ENCODE measurements around the gene BBX.

BBX gene

DNA sequence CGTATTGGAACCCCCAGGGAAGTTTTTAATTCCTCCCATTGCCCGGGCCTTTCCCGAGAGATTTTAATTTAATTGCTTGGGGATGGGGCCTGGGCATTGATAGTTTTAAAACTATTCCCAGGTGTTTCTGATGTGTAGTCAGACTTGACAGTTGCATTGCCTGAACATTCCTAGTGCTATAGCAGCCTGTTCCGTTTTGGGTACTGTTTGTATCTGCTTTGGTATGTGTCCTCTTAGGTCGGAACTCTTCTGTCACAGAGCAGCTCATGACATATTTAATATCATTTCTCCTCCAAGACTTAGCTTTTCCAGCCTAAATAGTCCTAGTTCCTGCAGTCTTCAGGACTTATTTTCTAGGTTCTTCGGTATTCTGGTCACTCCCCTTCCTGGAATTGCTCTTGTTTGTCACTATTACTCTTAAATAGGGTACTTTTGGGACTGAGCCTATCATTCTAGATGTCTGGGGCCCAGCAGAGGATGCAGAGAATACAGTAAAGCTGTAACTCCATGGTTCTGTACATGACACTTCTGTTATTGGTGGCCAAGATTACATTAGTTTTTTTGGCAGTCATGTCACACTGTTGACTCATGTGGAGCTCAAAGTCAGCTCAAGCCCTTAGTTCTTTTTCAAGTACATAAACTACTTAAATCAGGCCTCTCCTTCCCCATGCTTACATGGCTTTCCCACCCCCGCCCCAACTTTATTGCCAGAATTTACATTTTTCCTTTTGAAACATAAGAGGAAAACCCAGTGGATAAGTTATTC lies 81.5 kb downstream of the BBX start:
- no peak for DNase-seq

DNA sequence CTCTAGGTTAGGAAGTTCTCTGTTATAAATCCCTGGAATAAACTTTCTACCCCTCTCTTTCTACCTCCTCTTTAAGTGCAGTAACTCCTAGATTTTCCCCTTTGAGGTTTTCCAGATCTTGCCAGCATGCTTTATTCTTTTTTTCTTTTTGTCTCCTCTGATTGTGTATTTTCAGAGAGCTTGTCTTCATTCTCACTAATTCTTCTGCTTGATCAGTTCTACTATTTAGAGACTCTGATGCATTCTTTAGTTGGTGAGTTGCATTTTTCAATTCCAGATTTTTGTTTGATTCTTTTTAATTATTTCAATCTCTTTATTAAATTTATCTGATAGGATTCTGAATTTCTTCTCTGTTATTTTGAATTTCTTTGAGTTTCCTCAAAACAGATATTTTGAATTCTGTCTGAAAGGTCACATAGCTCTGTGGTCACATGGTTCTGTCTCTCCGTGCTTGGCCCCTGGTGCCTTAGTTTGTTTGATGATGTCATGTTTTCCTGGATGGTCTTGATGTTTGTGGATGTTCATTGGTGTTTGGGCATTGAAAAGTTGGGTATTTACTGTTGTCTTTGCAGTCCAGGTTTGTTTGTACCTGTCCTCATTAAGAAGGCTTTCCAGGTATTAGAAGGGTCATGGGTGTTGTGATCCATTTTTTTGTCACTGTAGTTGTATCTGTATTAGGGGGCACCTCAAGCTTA lies 89.2 kb downstream of the BBX start:
- no peak for DNase-seq

DNA sequence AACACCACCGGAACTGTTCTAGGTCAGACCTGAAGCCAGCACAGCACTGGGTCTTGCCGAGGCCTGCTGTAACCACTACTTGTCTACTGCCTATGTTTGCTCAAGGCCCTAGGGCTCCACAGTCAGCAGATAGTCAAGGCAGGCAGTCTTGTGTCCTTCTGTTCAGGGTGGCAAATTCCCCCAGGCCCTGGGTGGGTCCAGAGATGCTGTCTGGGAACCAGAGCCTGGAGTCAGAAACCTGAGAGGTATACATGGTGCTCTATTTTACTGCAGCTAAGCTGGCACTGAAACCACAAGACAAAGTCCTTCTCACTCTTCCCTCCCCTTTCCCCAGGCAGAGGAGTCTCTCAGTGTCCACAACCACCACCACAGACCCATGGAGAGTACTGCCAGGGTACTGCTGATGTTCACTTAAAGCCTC lies 89.9 kb downstream of the BBX start:
- no peak for DNase-seq

DNA sequence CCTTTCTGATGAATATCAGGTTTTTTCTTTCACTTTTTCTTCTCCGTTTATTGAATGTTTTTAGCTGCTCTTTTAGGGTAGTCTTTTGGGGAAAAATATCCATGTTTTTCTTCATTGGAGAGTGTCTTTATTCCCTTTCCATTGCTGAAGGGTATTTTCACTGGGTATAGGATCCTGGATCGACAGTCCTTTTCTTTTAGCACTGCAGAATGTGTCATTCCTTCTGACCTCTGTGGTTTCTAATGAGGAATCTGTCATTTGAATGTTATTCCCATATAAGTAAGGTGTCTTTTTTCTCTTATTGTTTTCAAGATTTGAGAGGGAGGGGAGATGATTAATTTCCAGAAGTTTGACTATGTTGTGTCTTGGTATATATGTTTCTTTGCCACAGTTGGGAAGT lies 96.8 kb downstream of the BBX start:
- peak in 1 of 2 experiments; percentile 7 for DNase-seq

DNA sequence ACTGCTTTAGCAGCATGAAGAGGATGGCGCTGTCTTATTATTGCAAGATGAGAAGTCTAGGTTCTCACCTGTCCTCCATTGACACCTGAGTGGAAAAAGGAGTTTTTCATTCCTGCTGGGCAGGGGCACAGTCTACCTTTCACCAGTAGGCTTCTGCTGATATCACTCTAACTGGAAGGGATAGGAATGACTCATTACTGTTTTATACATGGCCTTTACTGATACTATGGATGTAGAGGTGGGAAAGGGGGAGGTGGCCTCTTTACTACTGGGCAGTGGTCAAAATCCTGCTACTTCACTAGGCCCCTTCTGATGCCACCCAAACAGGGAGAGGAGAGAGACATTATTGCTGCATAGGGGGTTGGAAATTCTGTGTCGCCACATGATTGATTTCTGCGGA lies 97.8 kb downstream of the BBX start:
- DNase-seq, result no peak

DNA sequence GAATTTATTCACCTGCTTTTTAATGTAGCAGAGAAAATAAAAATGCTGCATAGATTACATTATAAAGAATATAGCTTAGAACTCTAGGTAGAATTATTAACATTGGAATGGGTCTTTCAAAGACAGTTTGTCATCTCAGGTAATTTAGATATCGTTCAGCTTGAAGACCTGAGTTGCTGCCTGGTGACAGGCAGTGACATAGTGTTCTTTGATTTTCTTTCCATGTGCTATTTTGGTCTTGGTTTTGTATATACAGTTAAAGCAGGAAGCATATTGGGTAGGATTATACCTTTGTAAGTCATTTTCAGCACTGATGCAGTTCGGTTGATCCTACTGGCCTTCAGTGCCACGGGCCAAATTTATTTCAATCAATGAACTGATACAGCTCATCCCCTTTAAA lies 98.7 kb downstream of the BBX start:
- DNase-seq, result no peak

DNA sequence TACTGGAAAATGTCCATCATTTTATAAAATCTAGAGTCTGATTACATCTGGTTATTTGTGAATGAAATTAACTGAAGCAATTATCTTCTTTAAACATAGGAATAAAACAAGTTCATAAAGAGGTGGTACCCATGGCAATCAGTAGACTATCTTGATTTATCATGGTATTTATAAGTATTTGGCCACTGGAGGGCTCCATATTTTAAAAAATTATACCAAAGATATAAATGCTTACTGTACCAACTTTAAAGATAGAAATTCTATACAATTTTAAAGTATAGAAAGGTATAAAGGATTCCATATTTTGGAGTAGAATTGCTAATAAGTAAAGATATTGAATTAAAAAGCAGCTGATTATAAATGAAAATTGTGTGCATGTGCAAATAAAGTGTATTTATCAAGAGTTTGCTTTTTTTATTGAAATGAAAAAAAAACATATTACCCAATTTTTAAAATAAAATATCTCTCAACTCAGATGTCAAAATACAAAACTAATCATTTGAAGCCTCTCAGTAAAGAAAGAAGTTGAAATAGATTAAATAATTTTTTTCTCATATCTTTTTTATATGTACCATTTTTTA lies 105.3 kb downstream of the BBX start:
- DNase-seq, result peak; percentile 37 to 55

DNA sequence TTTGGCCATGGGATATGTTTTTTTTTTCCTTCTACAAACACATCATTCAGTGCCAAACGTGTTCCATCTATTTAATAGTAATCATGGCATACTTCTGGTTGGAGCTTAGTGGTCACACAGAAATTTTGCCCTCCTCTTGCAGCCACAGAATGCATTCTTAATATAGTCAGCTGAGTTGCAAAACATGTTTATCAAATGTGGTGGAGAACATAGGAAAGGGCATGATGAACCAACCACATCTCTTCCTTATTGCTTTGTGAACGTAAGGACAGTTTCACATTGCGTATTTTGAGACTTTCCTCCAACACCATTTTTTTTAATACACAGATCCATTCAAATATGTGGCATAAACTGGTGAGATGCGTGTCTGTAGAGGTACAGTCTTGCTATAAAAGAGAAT lies 106.8 kb downstream of the BBX start:
- no peak for DNase-seq

DNA sequence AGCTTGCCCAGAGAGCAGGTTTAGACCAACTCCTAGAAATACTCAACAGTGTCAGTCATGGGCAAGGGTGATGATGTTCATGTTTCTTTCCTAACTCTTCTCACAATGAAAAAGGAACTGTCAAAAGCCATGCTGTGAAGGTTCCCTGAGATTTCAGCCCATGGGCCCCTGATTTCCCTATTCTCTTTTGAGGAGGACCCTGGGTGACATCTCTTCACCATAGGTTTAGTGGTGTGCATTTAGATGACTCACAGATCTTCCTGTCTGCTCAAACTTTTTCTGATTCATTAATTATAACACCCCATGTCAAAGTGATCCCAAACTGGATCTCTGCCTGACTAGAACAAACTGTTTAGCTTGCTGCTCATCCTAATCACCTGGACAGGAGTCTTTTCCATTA lies 108.0 kb downstream of the BBX start:
- DNase-seq, result peak; percentile 10 to 17

DNA sequence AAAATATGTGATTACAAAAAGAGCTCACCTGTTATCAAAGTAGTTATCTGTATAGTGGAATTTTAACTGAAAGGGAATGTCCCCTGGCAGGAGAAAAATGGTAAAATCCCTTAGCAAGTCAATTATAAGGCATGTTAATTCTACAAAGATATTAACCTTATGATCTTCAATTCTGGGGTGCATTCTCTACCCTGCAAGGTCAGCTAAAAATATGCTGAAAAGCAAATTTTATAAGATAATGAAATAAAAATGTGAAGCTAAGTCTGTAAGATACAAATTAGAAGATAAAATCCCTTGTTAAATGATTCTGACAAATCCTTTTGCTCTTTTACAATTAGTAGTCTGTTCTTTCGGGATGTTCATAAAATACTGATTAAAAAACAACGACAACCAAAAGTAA lies 109.8 kb downstream of the BBX start:
- no peak for DNase-seq

DNA sequence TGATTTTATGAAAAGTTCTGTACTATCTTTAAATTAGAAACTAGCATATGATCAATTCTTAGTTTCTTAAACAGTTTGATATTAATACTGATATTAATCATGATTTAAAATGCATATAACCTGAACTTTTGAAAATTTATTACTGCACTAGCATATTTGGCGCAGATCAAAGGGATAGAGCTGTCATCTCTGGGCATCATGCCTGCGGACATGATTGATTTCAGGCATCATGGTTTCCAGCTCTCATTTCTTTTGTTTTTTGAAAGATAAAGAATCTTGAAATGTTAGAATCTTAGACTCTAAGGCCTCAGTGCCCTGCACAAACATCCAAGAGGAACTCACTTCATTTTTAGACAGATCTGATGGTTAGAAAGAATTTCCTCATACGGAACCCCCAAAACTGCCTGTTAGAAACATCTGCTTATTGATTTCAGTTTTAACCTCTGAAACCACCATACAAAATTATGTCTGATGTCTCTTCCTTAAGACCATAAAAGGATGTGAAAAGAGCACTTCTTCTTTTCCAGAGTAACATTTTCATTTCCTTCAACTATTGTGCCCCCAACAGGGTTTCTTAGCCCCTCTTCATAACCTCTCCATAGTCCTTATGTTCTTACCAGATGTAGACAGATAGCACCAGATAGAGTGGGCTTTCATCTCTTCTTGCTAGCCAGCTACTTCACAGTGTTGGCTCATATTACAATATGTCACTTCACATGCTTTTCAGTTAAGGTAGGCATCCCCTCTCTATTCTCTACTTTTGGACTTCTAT lies 110.8 kb downstream of the BBX start:
- DNase-seq, result peak; percentile 74 to 79

DNA sequence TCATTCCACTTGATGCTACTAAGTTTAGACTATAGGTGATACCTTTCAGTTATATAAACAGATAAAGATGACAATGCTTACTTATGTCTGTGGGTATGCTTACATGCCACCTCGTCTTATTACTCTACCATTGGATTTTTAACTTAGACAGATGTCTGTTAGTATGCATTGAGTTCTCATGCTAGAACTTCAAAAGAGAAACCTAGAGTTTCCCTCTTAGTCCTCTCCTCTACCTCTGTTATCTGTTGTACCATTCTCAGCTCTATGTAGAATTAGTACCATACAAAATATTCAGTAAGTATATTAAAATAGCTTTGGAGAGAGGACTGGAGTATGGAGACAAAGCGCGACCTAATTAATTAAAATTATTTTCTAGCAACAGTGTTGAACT lies 111.3 kb downstream of the BBX start:
- no peak for DNase-seq

DNA sequence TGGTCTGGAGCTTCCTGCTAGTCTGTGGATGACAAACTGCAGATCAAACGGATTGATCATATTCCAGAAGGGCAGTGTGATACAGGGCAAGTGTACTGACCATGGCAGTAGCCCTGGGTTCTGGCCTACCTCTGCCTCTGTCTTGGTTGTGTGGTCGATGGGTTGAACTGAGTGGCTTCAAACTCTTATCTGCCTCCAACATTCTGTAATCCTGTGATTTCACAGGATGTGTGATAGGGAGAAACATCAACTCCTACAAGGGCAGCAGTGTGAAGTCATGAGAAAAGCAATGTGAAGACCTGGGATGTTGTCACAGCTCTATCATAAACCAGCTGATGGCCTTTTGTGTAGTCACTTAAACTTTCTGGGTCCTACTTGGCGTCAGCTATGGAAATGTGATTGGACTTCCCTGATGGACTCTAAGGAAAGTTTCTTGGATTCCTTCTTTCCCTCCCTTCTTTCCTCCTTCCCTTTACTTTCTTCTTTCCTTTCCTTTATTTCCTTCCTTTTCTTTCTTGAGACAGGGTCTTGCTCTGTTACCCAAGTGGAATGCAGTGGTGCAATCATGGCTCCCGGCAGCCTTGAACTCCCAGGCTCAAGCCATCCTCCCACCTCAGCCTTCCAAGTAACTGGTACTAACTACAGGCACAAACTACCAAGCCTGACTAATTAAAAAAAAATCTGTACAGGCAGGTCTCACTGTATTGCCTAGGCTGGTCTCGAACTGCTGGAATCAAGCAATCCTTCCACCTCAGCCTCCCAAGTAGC lies 114.8 kb downstream of the BBX start:
- DNase-seq, result no peak

DNA sequence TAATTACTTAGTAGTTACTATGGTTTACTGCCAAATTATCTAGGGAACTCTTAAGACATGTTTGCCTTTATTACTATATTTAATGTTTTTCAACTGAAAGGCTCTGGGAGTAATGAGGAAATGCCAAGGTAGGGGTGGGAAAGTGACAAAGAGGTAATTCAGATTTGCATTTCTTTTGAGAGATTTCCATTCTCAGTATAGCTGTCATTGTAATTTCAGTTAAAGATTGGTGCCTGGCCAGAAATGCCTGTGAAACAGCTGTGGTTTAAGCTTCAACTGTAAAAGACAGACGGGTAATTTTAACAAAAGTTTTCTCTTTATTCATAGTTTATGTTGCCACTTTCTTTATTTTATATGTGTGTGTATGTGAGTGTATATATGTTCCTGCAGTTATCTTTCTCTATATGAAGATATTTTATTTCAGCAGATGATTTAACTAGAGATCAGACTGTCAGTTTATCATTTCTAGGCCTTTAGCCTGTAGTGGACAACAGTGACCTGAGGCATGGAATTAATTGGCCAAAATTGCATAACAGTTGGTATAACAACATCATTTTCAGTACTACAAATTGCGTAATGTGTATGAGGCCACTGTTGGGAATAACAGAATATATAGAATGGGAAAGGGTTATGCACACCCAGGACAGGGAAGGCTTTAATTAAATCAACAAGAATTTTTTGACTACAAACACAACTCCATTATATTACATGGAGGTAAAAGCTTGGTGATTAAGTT lies 119.0 kb downstream of the BBX start:
- DNase-seq, result peak; percentile 38 to 49

DNA sequence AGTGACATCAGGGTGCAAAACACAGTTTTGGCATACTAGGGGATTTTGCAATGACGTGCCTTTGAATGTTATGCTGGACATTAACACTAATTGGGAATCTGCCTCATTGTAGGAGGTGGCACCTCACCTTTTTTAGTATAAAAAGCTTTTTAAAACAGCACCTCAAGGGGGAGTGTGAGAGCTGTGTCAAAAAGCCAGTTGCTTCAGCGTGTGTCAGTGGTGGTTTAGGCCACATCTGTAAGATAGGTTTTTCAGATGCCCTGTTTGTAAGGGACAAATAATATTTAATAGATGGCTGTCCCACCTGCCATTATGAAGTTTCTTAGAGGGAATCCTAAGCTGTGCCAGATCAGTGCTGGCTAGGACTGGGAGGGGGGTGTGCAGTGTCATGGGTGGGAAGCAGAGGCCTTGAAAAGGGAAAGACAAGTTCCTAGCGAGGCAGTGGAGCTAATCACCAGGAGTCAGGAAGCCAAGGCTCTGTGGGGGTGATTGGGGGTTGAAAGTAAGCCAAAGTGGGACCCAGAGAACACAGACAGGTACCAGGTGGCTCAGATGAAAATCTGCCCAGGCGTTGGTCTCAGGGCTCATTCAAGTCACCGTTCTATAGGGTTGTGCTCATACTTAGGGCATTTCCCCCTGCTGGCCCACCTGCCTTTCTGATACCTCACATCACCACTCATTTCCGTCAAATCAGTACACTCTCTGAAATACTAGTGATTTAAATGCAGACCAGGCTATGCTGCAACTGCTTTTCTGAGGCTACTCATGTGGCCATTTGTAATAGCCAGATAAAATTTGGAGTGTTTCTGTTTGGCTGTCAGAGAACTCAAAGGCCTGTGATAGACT lies 120.5 kb downstream of the BBX start:
- peak; percentile 45 to 49 for DNase-seq

DNA sequence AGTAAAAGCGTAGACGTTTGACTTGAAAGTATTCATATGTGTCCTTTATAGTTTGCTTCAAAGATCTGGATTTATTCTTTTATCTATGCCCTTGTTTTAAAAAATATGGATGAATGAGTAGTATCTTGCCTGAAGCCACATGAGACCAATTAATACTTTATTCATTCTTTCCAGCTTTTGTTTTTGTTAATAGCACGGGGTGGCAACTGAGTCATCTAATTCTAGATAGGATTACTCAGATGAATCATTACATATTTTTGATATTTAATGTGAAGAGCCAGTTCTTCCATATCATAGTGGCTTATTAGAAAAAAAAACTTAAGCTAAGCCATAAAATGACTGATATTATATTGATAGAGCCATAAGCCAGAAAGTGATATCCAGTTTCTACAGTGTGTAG lies 121.9 kb downstream of the BBX start:
- DNase-seq, result no peak

DNA sequence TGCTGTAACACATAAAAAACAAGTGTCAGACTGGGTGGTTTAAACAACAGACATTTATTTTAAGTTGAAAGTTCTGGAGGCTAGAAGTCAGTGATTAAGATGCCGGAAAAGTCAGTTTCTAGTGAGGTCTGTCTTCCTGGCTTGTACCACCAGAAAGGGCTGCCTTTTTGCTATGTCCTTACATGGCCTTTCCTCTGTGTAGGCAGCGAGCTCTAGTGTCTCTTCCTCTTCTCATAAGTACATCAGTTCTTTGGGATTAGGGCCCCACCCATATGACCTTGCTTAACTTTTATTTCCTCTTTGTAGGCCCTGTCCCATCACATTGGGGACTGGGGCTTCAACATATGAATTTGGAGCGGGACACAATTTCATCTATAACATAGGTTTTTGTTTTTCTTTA lies 128.0 kb downstream of the BBX start:
- peak; percentile 68 to 69 for DNase-seq

DNA sequence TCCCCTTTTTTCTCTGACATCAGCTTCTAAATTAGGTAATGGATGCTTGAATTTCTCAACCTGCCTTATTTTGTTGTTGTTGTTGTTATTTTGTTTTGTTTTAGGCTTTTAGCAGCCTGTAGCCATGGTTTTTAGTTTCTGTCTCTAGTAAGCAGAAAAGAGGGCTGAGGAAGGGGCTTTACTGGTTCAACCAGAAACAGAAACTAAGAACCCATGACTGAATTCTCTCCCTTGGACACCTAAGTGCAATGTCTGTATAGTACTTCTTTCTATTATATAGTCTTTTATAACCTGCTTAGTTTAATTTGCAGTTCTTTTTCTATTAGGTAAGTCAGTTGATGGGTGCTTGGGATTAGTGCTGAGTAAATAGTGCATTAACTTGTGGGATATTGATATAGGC lies 129.0 kb downstream of the BBX start:
- no peak for DNase-seq

DNA sequence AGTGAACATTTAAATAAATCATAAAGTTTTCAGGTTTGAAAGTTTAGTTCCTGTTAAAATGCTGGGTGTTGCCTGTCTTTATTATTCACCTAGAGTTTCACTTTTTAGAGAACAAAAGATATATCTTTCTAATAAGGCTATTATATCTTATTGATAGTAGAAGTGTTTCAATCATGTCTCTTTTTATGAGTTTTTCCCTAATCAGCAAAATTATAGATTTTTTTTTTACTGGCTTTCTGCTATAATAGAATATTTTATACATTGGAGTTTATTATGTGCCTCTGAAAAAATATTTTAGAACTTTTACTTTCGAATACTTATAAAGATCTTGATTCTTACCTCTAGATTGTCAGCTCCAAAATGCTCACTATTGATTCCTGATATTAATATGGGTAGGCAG lies 131.5 kb downstream of the BBX start:
- no peak for DNase-seq

DNA sequence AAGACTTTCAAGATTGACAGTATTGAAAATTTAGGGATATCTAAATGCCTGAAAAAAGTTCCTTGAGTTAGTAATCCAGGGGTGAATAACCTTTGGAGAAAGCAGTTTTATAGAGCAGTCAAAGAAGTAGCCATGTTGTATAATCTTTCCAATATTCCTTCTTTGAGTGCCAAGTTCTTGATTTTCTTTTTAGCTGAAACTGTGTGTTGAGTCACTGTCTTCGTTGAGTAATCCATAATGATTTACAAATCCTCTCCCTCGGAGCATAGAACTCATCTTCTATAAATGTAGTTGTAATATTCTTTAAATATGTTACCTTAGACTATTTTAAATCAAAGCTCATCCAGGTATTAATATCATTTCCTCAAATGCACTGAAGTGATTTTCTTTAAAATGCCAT lies 135.2 kb downstream of the BBX start:
- DNase-seq, result no peak
